ENCODE results near the gene ALOX15.
"Not testable (repeated sequence)": the region's sequence is repeated elsewhere in the genome, so short reads cannot be mapped to it uniquely, and the experiment has no call there.

ALOX15 gene

GRCh38 chr17:4648741-4649140 lies 7.3 kb upstream of the ALOX15 start:
- DNase-seq (ENCODE audit: low spot score) = no peak

- no peak for DNase-seq (ENCODE audit: low spot score)
Measured at GRCh38 chr17:4645642-4646041, 4.2 kb upstream of the ALOX15 start.

- DNase-seq (ENCODE audit: low spot score) = no peak
Measured at GRCh38 chr17:4643676-4644075, 2.2 kb upstream of the ALOX15 start.

GRCh38 chr17:4642286-4642685 lies 808 bp upstream of the ALOX15 start:
- no peak for DNase-seq (ENCODE audit: low spot score)

GRCh38 chr17:4640569-4641188 lies 799 bp downstream of the ALOX15 start:
- DNase-seq (ENCODE audit: low spot score) = not testable (repeated sequence)

GRCh38 chr17:4639301-4640059 lies 2.0 kb downstream of the ALOX15 start:
- not testable (repeated sequence) for DNase-seq (ENCODE audit: low spot score)

- not testable (repeated sequence) for DNase-seq (ENCODE audit: low spot score)
Measured at GRCh38 chr17:4638766-4639165, 2.7 kb downstream of the ALOX15 start.

GRCh38 chr17:4636474-4637100 lies 4.9 kb downstream of the ALOX15 start:
- DNase-seq (ENCODE audit: low spot score) = no peak

GRCh38 chr17:4635823-4636375 lies 5.6 kb downstream of the ALOX15 start:
- no peak for DNase-seq (ENCODE audit: low spot score)

GRCh38 chr17:4634976-4635375 lies 6.5 kb downstream of the ALOX15 start:
- DNase-seq (ENCODE audit: low spot score) = no peak

- DNase-seq (ENCODE audit: low spot score) = no peak
Measured at GRCh38 chr17:4633643-4634042, 7.8 kb downstream of the ALOX15 start.

- DNase-seq (ENCODE audit: low spot score) = no peak
Measured at GRCh38 chr17:4632581-4632920, 8.9 kb downstream of the ALOX15 start.

GRCh38 chr17:4631836-4632580 lies 9.5 kb downstream of the ALOX15 start:
- no peak for DNase-seq (ENCODE audit: low spot score)

- DNase-seq (ENCODE audit: low spot score) = no peak
Measured at GRCh38 chr17:4631431-4631830, 10.0 kb downstream of the ALOX15 start.

- no peak for DNase-seq (ENCODE audit: low spot score)
Measured at GRCh38 chr17:4626734-4627256, 14.7 kb downstream of the ALOX15 start.

GRCh38 chr17:4625181-4625617 lies 16.3 kb downstream of the ALOX15 start:
- DNase-seq (ENCODE audit: low spot score) = no peak

- not testable (repeated sequence) for DNase-seq (ENCODE audit: low spot score)
Measured at GRCh38 chr17:4624451-4624911, 17.0 kb downstream of the ALOX15 start.

- DNase-seq (ENCODE audit: low spot score) = no peak
Measured at GRCh38 chr17:4623249-4623648, 18.2 kb downstream of the ALOX15 start.

GRCh38 chr17:4622375-4622774 lies 19.1 kb downstream of the ALOX15 start:
- DNase-seq (ENCODE audit: low spot score) = no peak

GRCh38 chr17:4620531-4621101 lies 20.9 kb downstream of the ALOX15 start:
- no peak for DNase-seq (ENCODE audit: low spot score)

- no peak for DNase-seq (ENCODE audit: low spot score)
Measured at GRCh38 chr17:4617590-4618351, 23.7 kb downstream of the ALOX15 start.
